DND-41 (cell line): ENCODE measurements around the gene KCNIP4.
"Not testable (repeated sequence)": the region's sequence is repeated elsewhere in the genome, so short reads cannot be mapped to it uniquely, and the experiment has no call there.

Experiments
- ATAC-seq: fragments of 200-7000 bp; cut with Tn5 transposase; 3 replicates; pipeline ENCODE4 v1.9.1; 2021; ENCODE audit warnings: low read depth; ENCODE audit not compliant: insufficient read depth
- DNase-seq: peaks from one replicate; pipeline ENCODE4 v3.0.0-alpha.2; 2020
- H2AFZ ChIP-seq: 2 replicates; pipeline ENCODE4 v1.6.0; 2012; ENCODE audit warnings: low read depth, low read length
- H3K27ac ChIP-seq: 2 replicates; pipeline ENCODE4 v1.5.1; 2012; ENCODE audit warnings: low read length, inconsistent platforms
- H3K27me3 ChIP-seq: fragments of 200-600 bp; sonication (generic); 2 replicates; pipeline ENCODE4 v1.6.0; 2012; ENCODE audit warnings: low read length, mild to moderate bottlenecking, inconsistent platforms; ENCODE audit not compliant: insufficient read depth, poor library complexity
- H3K36me3 ChIP-seq: 2 replicates; pipeline ENCODE4 v1.5.1; 2012; ENCODE audit warnings: low read length, inconsistent platforms; ENCODE audit not compliant: insufficient read depth
- H3K4me1 ChIP-seq: 2 replicates; pipeline ENCODE4 v1.5.1; 2012; ENCODE audit warnings: mild to moderate bottlenecking, low read length; ENCODE audit not compliant: insufficient read depth
- H3K4me2 ChIP-seq: 2 replicates; pipeline ENCODE4 v1.6.0; 2012; ENCODE audit warnings: mild to moderate bottlenecking, moderate library complexity, low read length, inconsistent platforms; ENCODE audit not compliant: insufficient read depth
- H3K4me3 ChIP-seq, 2 experiments: fragments of 200-600 bp in 1 of 2; shearing (Covaris generic) in 1 of 2; 2 replicates each; pipeline ENCODE4 v1.5.1; 2012 to 2016; ENCODE audit warnings: inconsistent platforms in 2 of 2, low read length in 2 of 2, mild to moderate bottlenecking in 2 of 2, low read depth in 1 of 2, moderate library complexity in 1 of 2
- H3K79me2 ChIP-seq: 2 replicates; pipeline ENCODE4 v1.6.0; 2012; ENCODE audit warnings: low read length, inconsistent platforms; ENCODE audit not compliant: insufficient read depth
- H3K9ac ChIP-seq: 2 replicates; pipeline ENCODE4 v1.6.0; 2012; ENCODE audit warnings: low read depth, mild to moderate bottlenecking, inconsistent platforms, low read length, moderate library complexity
- H3K9me3 ChIP-seq: 2 replicates; pipeline ENCODE4 v1.5.1; 2012; ENCODE audit warnings: low read length, moderate library complexity, mild to moderate bottlenecking, inconsistent platforms; ENCODE audit not compliant: insufficient read depth, severe bottlenecking
- H4K20me1 ChIP-seq: 2 replicates; pipeline ENCODE4 v1.6.0; 2012; ENCODE audit warnings: low read length; ENCODE audit not compliant: insufficient read depth
- CTCF ChIP-seq: IDR thresholded peaks from 2 replicates; pipeline ENCODE4 v1.5.1; 2012; ENCODE audit warnings: borderline replicate concordance, low read length, moderate library complexity, mild to moderate bottlenecking; ENCODE audit not compliant: poor library complexity, severe bottlenecking; ENCODE audit errors: extremely low read depth
- EZH2 ChIP-seq: IDR thresholded peaks from 3 replicates; pipeline ENCODE4 v1.6.1; 2012; ENCODE audit warnings: borderline replicate concordance, low read depth, mild to moderate bottlenecking, moderate library complexity, low read length, inconsistent platforms; ENCODE audit not compliant: severe bottlenecking

KCNIP4 gene

GRCh38 chr4:20805716-20806115, 1142.9 kb downstream of the KCNIP4 start:
- Histone ChIP-seq H3K9ac (no peak overlapping the region), H3K27me3 (no peaks in the 10 kb centered on the region), H3K4me1 (no peaks in the 10 kb centered on the region), H4K20me1 (no peaks in the 10 kb centered on the region), H3K4me3 (no peak overlapping the region), H3K27ac (no peak overlapping the region), H3K36me3 (no peaks in the 10 kb centered on the region), H3K9me3 (no peaks in the 10 kb centered on the region), H3K4me2 (no peak overlapping the region), H3K79me2 (no peaks in the 10 kb centered on the region), H2AFZ (no peak overlapping the region)
- TF ChIP-seq CTCF: no peak
- DNase-seq (no peak), ATAC-seq (no peak)

- ATAC-seq: no peak
- Histone ChIP-seq H2AFZ (no peak overlapping the region), H4K20me1 (no peaks in the 10 kb centered on the region), H3K9ac (no peak overlapping the region), H3K27me3 (no peaks in the 10 kb centered on the region), H3K79me2 (no peaks in the 10 kb centered on the region), H3K4me3 (no peak overlapping the region), H3K27ac (no peak overlapping the region), H3K4me2 (no peak overlapping the region), H3K4me1 (no peaks in the 10 kb centered on the region), H3K36me3 (no peaks in the 10 kb centered on the region), H3K9me3 (no peaks in the 10 kb centered on the region)
- no peak for DNase-seq
- TF ChIP-seq CTCF (no peak), EZH2 (no peak)
Measured at GRCh38 chr4:20787940-20788665, 1160.5 kb downstream of the KCNIP4 start.

DNA sequence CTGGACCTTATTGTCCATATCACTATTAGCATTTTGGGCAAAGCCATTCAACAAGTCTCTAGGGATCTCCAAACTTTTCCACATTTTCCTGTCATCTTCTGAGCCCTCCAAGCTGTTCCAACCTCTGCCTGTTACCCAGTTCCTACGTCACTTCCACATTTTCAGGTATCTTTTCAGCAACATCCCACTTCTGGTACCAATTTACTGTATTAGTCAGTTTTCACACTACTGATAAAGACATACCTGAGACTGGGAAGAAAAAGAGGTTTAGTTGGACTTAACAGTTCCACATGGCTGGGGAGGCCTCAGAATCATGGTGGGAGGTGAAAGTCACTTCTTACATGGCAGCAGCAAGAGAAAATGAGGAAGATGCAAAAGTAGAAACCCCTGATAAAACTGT, 1165.4 kb downstream of the KCNIP4 start:
- H2AFZ ChIP-seq, H3K27ac ChIP-seq, H3K9ac ChIP-seq, H3K27me3 ChIP-seq, ATAC-seq, H3K9me3 ChIP-seq, DNase-seq, H3K4me1 ChIP-seq, H3K4me3 ChIP-seq, H3K4me2 ChIP-seq, H3K79me2 ChIP-seq, H4K20me1 ChIP-seq, H3K36me3 ChIP-seq: not testable (repeated sequence)

GRCh38 chr4:20778896-20779295, 1169.7 kb downstream of the KCNIP4 start:
- H3K36me3 ChIP-seq: no peaks in the 10 kb centered on the region
- H3K4me3 ChIP-seq: no peak overlapping the region
- H3K4me1 ChIP-seq: no peaks in the 10 kb centered on the region
- H3K27me3 ChIP-seq: no peaks in the 10 kb centered on the region
- H3K9ac ChIP-seq: no peak overlapping the region
- H3K4me2 ChIP-seq: no peak overlapping the region
- no peaks in the 10 kb centered on the region for H4K20me1 ChIP-seq
- no peaks in the 10 kb centered on the region for H3K9me3 ChIP-seq
- TF ChIP-seq CTCF: no peak
- TF ChIP-seq EZH2: no peak
- DNase-seq: no peak
- H3K79me2 ChIP-seq: no peaks in the 10 kb centered on the region
- no peak overlapping the region for H2AFZ ChIP-seq
- ATAC-seq: no peak
- H3K27ac ChIP-seq: no peak overlapping the region
